ENCODE data around the gene TLR1.
A peak's percentile ranks its signal among the peaks of the same experiment; 100 is the strongest.

DNA sequence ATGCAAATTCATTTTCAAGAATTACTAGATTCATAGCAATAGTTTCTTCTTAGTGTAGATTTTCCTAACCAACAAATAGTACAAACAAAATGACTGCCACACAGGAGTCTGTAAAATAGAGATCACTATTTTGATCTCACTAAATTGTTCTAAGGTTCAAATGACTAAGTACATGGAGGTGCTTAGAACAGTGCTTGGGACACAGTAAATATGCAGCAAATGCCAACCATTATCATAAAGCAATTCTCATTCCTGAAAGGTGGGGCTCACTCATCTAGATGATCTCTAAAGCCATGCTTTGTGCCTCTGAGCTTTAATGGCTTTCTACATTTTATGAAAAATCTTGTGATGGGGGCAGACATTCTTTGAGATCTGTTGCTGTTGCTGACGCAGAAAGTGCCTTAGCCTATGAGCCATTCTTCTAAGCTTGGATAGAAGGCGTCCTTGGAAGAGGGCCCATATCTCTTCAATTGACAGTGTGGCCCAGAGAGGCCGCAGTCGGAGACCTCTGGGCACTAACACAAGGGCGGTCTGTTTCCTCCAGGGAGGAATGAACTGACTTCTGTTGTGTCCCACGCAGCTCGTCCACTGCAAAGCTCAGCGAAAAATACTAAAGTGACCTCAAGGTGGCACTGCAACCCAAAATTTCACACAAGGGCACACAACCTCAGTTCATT, 45.3 kb downstream of the TLR1 start:
- TF ChIP-seq, protein P1, sequence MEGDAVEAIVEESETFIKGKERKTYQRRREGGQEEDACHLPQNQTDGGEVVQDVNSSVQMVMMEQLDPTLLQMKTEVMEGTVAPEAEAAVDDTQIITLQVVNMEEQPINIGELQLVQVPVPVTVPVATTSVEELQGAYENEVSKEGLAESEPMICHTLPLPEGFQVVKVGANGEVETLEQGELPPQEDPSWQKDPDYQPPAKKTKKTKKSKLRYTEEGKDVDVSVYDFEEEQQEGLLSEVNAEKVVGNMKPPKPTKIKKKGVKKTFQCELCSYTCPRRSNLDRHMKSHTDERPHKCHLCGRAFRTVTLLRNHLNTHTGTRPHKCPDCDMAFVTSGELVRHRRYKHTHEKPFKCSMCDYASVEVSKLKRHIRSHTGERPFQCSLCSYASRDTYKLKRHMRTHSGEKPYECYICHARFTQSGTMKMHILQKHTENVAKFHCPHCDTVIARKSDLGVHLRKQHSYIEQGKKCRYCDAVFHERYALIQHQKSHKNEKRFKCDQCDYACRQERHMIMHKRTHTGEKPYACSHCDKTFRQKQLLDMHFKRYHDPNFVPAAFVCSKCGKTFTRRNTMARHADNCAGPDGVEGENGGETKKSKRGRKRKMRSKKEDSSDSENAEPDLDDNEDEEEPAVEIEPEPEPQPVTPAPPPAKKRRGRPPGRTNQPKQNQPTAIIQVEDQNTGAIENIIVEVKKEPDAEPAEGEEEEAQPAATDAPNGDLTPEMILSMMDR (IDR thresholded peaks at IDR 0.05): peak; percentile 70 to 83 (median 76)
- peak in 1 of 2 donors; percentile 47 for TF ChIP-seq POLR2A (IDR thresholded peaks at IDR 0.05)

Data from tibial nerve (tissue), 3 donors.